Measurements from ENCODE around the gene ALPL.

DNA sequence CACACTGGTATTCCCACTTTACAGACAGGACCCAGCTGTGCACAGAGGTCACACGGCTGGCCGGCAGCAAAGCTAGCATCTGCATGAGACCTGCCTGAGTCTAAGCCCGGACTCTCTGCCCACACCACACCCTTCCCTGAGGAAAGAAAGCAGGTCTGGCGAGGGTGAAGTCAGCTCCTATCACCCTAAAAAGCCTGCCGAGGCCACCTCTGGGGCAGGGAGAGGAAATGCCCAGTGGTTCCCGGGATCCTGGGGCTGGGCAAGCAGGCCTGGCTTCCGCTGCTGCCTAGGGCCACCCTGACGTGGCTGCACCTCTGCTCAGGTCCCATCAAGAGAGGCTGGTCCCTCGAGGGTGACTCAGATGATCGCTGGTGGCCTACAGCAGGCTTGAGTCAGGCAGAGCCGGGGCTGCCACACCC lies 117.7 kb downstream of the ALPL start:
- TF ChIP-seq YY1 (IDR thresholded peaks at IDR 0.05; ENCODE audit: insufficient read depth, insufficient read length) (no peak), SUZ12 (IDR thresholded peaks at IDR 0.05; ENCODE audit: extremely low read depth, insufficient read depth, insufficient read length) (no peak)
